ENCODE results near the gene UBE2E2. TPM values are rescaled to one million over a fixed set of nuclear protein-coding genes. Genes with fewer than 3 reads are reported as not detected.

Gene UBE2E2
- polyA plus RNA-seq, 1 experiment: 41.9 TPM

DNA sequence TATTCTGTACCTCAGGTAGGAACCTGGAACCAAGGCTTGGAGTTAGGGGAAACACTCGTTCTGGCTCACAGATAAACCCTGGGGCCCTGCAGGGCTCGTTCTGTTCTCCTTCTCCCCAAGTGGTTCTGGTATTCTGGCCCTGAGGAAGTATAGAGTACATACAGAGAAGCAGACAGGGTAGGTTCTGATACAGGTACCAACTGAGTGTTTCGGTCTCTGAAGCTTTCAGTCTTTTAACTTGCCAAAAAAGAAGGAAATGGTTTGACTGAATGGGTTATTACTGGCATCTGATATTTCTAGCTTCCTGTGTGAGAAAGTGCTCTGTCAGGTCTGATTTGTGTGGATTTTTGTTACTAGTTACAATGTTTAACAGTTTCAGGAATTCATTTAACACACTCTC is 67.3 kb downstream of the UBE2E2 start:
- no peak overlapping the region for H3K4me3 ChIP-seq (ENCODE audit: low read depth, low read length)
- H3K36me3 ChIP-seq (ENCODE audit: control insufficient read depth, insufficient read depth, low read length): no peaks in the 10 kb centered on the region
- TF ChIP-seq, protein P1, sequence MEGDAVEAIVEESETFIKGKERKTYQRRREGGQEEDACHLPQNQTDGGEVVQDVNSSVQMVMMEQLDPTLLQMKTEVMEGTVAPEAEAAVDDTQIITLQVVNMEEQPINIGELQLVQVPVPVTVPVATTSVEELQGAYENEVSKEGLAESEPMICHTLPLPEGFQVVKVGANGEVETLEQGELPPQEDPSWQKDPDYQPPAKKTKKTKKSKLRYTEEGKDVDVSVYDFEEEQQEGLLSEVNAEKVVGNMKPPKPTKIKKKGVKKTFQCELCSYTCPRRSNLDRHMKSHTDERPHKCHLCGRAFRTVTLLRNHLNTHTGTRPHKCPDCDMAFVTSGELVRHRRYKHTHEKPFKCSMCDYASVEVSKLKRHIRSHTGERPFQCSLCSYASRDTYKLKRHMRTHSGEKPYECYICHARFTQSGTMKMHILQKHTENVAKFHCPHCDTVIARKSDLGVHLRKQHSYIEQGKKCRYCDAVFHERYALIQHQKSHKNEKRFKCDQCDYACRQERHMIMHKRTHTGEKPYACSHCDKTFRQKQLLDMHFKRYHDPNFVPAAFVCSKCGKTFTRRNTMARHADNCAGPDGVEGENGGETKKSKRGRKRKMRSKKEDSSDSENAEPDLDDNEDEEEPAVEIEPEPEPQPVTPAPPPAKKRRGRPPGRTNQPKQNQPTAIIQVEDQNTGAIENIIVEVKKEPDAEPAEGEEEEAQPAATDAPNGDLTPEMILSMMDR (IDR thresholded peaks at IDR 0.05; ENCODE audit: insufficient read depth, low read depth, low read length): no peak
- no peaks in the 10 kb centered on the region for H3K27me3 ChIP-seq (ENCODE audit: control insufficient read depth, insufficient read depth, low read length)
- no peak for DNase-seq (ENCODE audit: low read depth)
- ChIA-PET POLR2A (no interaction called here), CTCF (no interaction called here)

DNA sequence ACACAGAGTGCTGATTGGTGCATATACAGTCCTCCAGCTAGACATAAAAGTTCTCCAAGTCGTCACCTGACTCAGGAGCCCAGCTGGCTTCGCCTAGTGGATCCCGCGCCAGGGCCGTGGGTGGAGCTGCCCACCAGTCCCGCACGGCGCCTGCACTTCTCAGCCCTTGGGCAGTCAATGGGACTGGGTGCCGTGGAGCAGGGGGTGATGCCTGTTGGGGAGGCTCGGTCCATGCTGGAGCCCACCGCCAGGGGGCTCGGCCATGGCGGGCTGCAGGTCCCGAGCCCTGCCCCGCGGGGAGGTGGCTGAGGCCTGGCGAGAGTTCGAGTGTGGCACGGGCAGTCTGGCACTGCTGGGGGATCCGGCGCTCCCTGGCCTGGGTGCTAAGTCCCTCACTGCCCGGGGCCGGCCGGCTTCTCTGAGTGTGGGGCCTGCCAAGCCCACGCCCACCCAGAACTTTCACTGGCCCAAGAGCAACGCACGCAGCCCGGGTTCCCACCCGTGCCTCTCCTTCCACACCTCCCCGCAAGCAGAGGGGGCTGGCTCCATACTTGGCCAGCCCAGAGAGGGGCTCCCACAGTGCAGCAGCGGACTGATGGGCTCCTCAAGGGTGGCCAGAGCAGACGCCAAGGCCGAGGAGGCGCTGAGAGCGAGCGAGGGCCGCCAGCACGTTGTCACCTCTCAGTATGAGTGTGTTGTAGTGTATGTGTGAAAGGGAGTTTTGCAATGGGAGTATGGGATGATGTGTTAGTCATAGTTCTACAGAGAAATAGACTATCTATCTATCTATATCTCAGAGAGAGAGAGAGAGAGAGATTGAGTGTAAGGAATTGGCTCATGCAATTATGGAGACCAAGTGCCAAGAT is 69.0 kb downstream of the UBE2E2 start:
- no peaks in the 10 kb centered on the region for H3K27me3 ChIP-seq (ENCODE audit: control insufficient read depth, insufficient read depth, low read length)
- ChIA-PET POLR2A (no interaction called here), CTCF (no interaction called here)
- H3K4me3 ChIP-seq (ENCODE audit: low read depth, low read length): no peak overlapping the region
- TF ChIP-seq, protein P1 (IDR thresholded peaks at IDR 0.05; ENCODE audit: insufficient read depth, low read depth, low read length): no peak
- DNase-seq (ENCODE audit: low read depth): no peak
- no peaks in the 10 kb centered on the region for H3K36me3 ChIP-seq (ENCODE audit: control insufficient read depth, insufficient read depth, low read length)

DNA sequence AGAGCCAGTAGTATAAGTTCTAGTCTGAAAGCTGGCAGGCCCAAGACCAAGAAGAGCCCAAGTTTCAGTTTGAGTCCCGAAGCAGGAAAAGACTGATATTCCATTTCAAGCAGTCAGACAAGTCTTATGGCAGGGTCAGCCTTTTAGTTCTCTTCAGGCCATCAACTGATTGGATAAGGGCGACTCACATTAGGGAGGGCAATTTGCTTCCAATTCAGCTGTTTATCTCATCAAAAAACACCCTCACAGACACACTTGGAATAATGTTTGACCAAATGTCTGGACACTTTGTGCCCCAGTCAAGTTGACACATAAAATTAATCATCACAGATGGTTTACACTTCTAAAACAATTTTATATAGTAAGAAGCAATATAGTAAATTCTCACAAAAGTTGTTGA is 69.7 kb downstream of the UBE2E2 start:
- ChIA-PET POLR2A (no interaction called here), CTCF (no interaction called here)
- Histone ChIP-seq H3K4me3 (ENCODE audit: low read depth, low read length) (no peak overlapping the region), H3K36me3 (ENCODE audit: control insufficient read depth, insufficient read depth, low read length) (no peaks in the 10 kb centered on the region), H3K27me3 (ENCODE audit: control insufficient read depth, insufficient read depth, low read length) (no peaks in the 10 kb centered on the region)
- TF ChIP-seq, protein P1 (IDR thresholded peaks at IDR 0.05; ENCODE audit: insufficient read depth, low read depth, low read length): no peak
- no peak for DNase-seq (ENCODE audit: low read depth)

GRCh38 chr3:23275061-23275460 is 71.9 kb downstream of the UBE2E2 start:
- Histone ChIP-seq H3K36me3 (ENCODE audit: control insufficient read depth, insufficient read depth, low read length) (no peaks in the 10 kb centered on the region), H3K4me3 (ENCODE audit: low read depth, low read length) (no peak overlapping the region), H3K27me3 (ENCODE audit: control insufficient read depth, insufficient read depth, low read length) (no peaks in the 10 kb centered on the region)
- POLR2A ChIA-PET: no interaction called here
- CTCF ChIA-PET: no interaction called here
- DNase-seq (ENCODE audit: low read depth): no peak
- TF ChIP-seq, protein P1 (IDR thresholded peaks at IDR 0.05; ENCODE audit: insufficient read depth, low read depth, low read length): no peak

- no peaks in the 10 kb centered on the region for H3K27me3 ChIP-seq (ENCODE audit: control insufficient read depth, insufficient read depth, low read length)
- CTCF ChIA-PET: no interaction called here
Measured at GRCh38 chr3:23275814-23276213, 72.7 kb downstream of the UBE2E2 start.

More at GRCh38 chr3:23275814-23276213, 72.7 kb downstream of the UBE2E2 start:
- Histone ChIP-seq H3K36me3 (ENCODE audit: control insufficient read depth, insufficient read depth, low read length) (no peaks in the 10 kb centered on the region), H3K4me3 (ENCODE audit: low read depth, low read length) (no peak overlapping the region)
- POLR2A ChIA-PET: no interaction called here
- DNase-seq (ENCODE audit: low read depth): no peak
- TF ChIP-seq, protein P1 (IDR thresholded peaks at IDR 0.05; ENCODE audit: insufficient read depth, low read depth, low read length): no peak
